HFF-Myc (cell line): ENCODE measurements around the gene RMND5B.
A peak's percentile ranks its signal among the peaks of the same experiment; 100 is the strongest.

ENCODE experiments used
- DNase-seq: peaks from one replicate; pipeline ENCODE4 v3.0.0-alpha.2; 2011; ENCODE audit warnings: low read depth; ENCODE audit errors: extremely low read depth
- H3K4me3 ChIP-seq: replicated peaks from 2 replicates; pipeline ENCODE4 v1.5.1; 2011; ENCODE audit warnings: low read depth, mild to moderate bottlenecking, control low read depth, low read length
- CTCF ChIP-seq: IDR thresholded peaks from 2 replicates; pipeline ENCODE4 v1.5.1; 2012; ENCODE audit warnings: mild to moderate bottlenecking, low read depth, low read length, control low read depth; ENCODE audit errors: missing control alignments

RMND5B gene

GRCh38 chr5:178113841-178114324 is 16.9 kb upstream of the RMND5B start:
- no peak for DNase-seq
- peak overlapping the region; percentile 46 for H3K4me3 ChIP-seq
- TF ChIP-seq CTCF, result no peak

GRCh38 chr5:178114325-178115135 is 16.3 kb upstream of the RMND5B start:
- no peak for TF ChIP-seq CTCF
- H3K4me3 ChIP-seq, result peak overlapping the region; percentile 46
- DNase-seq, result no peak

DNA sequence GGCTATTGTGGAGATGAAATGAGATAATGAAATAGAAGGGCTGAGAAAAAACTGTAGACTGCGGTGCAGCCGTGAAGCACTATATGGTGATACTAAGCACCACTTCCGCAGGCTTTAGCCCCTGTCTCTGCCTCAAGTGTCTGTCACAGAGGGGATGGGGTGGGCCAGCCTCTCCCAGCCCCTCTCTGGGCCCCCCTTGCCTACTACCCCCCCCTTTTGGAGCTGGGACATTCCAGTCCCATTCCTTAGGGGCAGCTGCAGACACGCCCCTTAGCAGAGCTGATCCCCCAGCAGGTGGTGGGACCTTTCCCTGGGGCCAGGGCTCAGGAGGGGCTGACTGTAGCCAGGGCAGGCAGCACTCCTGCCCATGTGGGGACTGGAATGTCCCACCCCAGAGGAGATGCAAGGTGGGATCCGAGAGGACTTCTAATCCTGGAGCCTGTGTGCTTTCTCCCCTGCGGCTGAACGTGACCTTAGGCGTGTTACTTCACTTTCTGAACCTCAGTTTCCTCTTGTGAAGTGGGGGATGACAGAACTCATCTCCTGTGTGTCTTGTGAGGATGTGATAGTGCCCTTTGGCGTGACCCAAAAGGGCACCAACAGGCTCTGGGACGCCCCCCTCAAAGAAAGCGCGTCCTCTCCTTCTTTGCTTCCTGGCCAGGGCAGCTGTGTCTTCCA is 15.5 kb upstream of the RMND5B start:
- TF ChIP-seq CTCF, result no peak
- DNase-seq, result no peak
- no peak overlapping the region for H3K4me3 ChIP-seq

GRCh38 chr5:178115814-178116142 is 15.0 kb upstream of the RMND5B start:
- no peak for DNase-seq
- no peak for TF ChIP-seq CTCF
- no peak overlapping the region for H3K4me3 ChIP-seq

- no peak for TF ChIP-seq CTCF
- DNase-seq, result no peak
- H3K4me3 ChIP-seq, result no peak overlapping the region
Observed at GRCh38 chr5:178116143-178116885, 14.5 kb upstream of the RMND5B start.

- DNase-seq, result no peak
- TF ChIP-seq CTCF, result no peak
- H3K4me3 ChIP-seq, result no peak overlapping the region
Observed at GRCh38 chr5:178117923-178118701, 12.7 kb upstream of the RMND5B start.
